G401 (cell line): ENCODE data around the gene SLC25A47. TPM values are rescaled to one million over a fixed set of nuclear protein-coding genes. Genes with fewer than 3 reads are reported as not detected.
A peak's percentile ranks its signal among the peaks of the same experiment; 100 is the strongest.

Source experiments
- DNase-seq: peaks from one replicate; pipeline ENCODE4 v3.0.0-alpha.2; 2015; ENCODE audit warnings: low spot score
- in situ Hi-C: cut with HindIII; loops from 2 replicates; pipeline ENCODE4 v1.10.0; 2016; ENCODE audit warnings: low sequenced_read_pairs, mixed read lengths
- total RNA-seq: library from RNA; depleted of rRNA; stranded (reverse); fragments of >200 nt; shearing (Covaris generic); gene quantifications from 2 replicates; pipeline ENCODE4 v1.2.3, GENCODE V29; 2014; rRNA removed

Gene SLC25A47
- total RNA-seq, 1 experiment from 2014 or later = not detected

DNA sequence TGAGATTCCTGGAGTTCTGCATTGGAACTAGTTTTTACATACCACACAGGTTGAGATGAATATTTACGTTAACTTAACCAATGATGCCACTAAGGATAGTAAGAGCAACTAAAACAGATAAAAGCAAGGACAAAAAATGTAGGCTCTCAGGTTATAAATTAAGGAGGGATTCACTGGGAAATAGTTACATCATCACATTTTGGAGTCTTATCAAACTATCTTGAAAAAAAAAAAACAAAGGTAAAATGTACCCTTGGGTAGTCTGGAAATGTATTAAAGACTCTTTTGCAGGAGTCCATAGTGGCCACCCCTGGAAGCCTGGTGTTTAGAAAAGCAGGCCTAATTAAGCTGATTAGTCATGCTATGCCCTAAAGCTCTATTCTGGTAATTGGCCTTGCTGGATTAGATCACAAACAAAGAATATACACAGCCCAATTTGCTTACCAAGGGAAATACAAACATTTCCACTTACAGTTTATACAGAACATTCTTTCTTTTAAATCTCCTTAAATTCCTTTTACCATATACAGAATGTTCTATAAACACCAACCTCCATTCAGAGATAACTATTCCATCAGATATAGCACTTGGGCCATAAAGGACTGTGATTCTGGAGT lies 39.3 kb downstream of the SLC25A47 start:
- in situ Hi-C loops = no loop called here
- no peak for DNase-seq

DNA sequence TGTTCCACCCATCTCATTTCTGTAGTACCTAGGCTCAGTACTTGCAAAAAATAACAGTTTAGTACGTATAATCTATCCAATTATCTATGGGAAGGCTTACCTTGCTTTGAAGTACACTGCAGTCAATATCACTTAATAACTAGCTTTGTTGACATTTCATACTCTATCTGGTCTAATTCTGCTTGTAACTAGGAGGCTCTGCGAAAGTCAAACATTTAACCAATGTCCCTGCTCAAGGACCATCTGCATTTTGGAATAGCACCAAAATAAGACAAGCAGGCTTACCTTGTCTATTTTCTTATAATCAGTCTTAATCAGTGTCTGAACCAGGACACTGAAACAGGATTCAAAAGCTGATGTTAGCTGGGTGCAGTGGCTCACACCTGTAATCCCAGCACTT lies 39.9 kb downstream of the SLC25A47 start:
- no peak for DNase-seq
- in situ Hi-C loops = no loop called here

DNA sequence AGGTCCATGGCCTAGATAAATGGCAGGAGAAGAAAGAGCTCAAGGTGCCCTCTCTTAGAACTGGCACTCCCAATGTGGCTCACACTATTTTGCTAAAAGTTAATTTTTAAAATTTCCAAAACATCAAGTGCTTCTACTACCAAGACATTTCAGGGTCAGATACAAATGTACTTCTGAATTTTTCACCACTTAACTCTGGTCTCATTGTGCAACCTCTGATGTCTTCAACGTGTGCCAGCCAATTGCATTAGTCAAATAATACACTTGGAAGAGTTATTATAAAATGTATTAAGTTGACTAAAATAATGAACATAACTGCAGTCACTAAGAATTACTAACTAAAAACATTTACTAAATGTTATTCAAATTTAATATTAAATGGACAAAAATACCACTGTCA lies 41.3 kb downstream of the SLC25A47 start:
- DNase-seq = no peak
- in situ Hi-C loops = no loop called here

DNA sequence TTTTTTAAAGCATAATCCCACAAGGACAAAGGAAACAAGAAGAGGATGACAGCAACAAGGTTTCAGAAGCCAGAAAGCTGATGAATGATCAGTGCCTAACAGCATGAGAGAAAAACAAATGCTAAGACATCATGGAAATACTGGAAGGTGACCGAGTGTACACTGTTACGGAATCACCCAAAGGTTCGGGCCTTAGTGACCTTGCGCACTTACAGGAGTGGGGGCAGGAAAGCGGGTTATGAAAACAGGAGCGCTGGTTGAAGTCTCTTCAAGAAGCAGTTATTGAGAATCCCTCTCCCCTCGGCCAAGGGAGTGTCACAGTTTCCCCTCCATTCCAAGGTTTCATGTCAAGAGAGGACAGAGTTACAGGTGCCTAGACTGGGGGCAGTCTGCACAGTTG lies 42.6 kb downstream of the SLC25A47 start:
- DNase-seq = no peak
- in situ Hi-C loops = no loop called here

DNA sequence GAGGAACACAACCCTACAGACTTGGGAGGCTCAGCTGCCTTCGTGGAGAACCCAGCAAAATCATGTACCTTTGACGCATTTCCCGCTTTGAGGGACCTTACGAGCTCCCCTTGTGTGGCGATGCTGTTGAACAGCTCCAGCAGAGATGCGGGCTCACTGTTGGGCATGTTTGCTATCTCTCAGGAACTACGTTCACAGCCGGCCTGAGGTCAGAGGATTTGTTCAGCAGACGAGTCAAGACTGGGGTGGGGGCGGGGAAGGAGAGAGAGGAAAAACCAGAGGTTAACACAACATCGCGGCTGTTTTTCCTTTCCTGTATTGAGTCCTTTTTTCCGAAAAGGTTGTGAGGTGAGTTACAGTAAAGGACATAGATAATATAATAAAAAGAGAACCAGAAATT lies 45.9 kb downstream of the SLC25A47 start:
- no peak for DNase-seq
- in situ Hi-C loops = no loop called here

DNA sequence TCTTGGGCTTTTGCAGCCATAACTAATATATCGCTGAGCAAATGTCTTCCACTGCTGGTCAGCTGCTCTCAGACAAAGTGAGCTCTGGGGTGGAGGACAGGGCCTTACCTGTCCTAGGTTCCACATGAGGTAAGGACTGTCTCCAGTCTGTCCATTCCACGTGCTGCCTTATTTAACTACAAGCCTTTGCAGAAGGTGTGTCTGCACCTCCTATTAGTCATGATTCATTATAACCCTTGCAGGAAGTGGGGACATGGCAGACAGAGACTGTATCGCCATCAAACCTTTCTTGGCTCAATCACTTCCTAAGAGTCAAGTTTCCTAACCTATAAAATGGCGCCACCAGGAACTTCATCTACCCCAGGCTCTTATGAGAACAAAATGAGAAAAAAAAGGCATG lies 46.9 kb downstream of the SLC25A47 start:
- no peak for DNase-seq
- in situ Hi-C loops = no loop called here

DNA sequence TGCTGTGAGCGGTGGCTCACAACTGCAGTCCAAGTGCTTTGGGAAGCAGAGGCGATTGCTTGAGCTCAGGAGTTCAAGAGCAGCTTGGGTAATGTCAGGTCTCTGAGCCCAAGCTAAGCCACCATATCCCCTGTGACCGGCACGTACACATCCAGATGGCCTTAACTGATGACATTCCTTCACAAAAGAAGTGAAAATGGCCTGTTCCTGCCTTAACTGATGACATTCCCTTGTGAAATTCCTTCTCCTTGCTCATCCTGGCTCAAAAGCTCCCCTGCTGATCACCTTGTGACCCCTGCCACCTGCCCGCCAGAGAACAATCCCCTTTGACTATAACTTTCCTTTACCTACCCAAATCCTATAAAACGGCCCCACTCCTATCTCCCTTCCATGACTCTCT lies 48.6 kb downstream of the SLC25A47 start:
- no peak for DNase-seq

DNA sequence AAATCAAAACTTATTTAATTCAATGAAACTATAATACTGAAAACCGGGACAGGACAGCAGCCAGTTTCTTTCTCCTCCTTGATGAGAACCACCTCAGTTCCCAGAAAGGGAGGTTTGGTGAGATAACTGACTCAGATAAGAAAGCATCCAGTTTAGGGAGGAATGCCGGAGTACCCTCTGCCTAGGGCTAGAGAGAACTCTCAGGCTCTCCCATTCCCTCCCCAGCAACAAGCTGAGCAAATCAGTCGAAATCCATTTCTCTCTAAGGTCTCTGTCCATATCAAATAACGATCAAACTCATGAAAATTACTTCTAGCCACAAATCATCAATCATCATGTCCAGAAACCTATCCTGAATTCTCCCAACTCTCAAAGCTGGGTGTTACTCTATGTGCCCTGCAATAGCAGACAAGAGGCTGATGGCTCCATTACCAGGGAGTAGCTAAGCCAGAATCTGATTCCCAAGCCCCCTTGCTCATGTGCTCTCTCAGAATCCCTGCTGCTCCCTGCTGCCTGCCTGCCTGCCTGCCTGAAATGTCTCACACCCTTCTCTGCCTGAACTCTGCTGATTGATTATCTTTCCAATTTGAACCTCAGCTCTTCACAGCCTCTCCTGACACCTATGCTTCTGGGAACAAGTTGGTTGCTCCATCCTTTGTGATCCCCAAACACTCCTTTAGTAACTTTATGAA lies 49.4 kb downstream of the SLC25A47 start:
- in situ Hi-C loops = no loop called here
- no peak for DNase-seq

More for the DNA sequence above, 48.6 kb downstream of the SLC25A47 start:
- in situ Hi-C loops = no loop called here

DNA sequence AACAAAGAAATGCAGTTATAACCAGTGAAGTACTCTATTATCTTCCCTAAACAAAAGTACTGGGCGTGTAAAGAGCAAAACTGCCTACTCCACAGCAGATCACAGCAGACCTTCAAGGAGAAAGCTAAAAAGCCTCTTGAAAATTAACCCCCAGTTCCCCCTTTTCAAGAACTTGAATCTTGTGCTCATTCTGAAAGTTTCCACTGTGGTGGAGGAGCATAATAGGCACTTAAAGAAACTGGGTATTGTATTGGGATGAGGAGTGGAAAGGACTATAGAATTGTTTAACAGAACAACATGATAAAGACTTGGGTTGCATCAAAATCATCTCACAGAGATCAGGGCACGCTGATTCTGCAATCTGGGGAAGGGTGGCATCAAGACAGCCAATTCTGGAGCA lies 51.1 kb downstream of the SLC25A47 start:
- no peak for DNase-seq
- in situ Hi-C loops = no loop called here

DNA sequence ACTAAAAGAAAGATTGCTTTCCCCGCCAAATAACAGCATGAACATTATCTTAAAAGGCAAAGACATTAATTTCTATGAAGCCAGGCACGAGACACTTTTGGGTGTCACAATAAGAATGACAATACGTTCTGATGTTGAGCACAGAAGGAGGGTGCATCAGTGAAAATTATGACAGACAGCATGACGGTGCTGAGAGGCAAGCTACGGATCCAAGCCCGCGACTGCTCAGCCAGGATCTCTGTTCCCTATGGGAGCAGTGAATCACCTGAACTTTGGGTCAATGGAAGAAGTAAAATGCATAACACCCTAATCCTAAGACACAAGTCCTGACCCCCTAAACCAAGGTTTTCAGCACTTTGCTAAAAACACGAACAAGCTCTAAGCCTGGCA lies 51.7 kb downstream of the SLC25A47 start:
- in situ Hi-C loops = no loop called here
- DNase-seq = no peak

DNA sequence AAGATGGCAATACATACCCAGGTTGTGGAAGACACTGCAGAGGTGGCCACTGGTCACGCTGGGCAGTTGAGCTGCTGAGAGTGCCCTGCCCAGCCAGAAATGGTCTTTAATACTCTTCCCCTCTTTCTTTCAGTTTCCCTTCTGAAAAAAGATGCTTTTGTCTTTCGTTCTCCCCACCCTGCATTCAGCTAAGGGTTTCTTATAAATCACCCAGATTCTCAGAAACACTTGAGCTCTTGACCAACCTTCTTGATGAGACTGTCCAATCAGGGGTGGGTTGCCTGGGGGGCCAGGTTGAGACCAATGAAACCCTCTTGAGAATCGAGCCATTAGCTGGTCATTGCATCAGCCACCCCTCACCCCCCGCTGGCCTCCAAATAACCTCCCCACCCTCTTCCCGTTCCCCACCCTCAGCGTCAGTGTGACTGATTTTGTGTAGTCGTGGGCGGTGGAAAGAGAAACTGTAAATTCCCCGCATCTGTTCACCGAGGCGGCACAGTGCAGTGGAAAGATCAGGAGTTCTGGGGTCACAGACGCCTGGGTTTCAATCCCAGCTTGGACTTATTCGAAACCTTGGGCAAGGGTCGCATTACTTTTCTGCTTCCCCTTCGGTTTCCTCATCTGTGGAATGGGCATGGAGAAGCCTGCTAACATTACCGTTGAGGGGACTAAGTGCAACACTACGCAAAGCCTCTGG lies 52.3 kb downstream of the SLC25A47 start:
- in situ Hi-C loops = no loop called here
- DNase-seq = peak; percentile 19

DNA sequence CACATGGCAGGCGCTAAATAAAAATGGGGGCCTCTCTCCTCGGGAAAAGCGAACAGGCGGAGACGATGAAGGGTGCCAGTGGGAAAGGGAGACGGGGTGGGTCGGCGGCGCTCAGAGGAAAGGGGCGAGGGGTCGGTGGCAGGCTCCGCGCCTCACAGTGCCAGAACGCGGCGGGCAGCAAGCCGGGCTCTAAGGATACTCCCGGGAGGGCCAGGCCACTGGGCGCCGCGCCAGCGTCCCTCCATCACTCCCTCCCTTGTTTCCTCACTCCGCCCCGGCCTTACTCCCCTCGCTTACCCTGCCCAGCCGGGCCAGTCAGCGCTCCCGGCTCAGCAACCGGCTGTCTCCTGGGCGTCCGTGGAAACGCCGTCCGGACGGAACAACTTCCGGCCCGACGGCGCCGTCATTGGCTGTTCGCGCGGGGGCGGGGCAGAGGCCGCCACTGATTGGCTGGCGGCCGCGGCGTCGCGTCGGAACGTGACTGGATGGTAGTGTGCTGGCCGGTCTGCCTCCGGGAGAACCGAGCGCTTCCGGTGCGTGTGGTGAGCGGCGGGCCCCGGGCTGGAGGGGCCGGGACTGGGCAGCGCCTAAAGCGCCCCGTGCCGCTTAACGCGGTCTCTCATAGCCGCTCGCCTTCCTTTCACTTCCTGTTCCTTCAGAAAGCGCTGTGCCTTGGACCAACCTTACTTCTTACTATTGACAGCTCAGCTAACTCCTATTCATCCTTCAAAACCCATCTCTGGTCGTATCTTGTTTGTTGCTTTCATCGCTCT lies 53.0 kb downstream of the SLC25A47 start, which contains the start of gene WDR25:
TSS of gene WDR25 (plus strand) at position 523 of the 773 bp plus-strand sequence.
- DNase-seq = peak; percentile 90
- in situ Hi-C loops = no loop called here

DNA sequence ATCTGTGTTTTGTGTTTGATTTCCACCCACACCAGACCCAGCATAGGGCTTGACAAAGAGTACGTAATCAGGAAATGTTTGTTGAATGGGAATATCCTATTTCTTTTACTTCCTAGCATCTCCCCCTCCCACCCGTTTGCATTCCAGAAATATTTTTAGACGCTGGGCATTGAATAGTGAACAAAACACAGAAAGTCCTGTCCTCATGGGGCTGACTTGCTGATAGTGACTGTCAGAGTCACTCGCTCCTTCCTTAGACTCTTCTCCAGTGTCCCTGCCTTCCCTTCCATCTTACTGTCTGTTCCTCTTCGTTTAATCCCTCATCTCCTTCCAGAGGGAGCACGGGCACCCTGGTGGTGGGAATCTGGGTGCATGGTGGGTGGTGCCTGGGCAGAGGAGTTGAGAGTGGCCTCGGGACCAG lies 53.6 kb downstream of the SLC25A47 start:
- DNase-seq = no peak
- in situ Hi-C loops = no loop called here

Other genes starting within 250 kb of the SLC25A47 start
- gene DEGS2, start 163.7 kb upstream of the SLC25A47 start, total RNA-seq = 0.95 and 5.0 TPM in 2 replicates
- 60.4 and 70.4 TPM in 2 replicates for gene YY1, start 84.2 kb upstream of the SLC25A47 start, total RNA-seq
- gene SLC25A29, start 16.9 kb upstream of the SLC25A47 start, total RNA-seq = 42.5 and 50.5 TPM in 2 replicates
- 4.6 and 19.8 TPM in 2 replicates for gene WDR25, start 53.1 kb downstream of the SLC25A47 start, total RNA-seq